A549 (cell line): Measurements from ENCODE around the gene BCLAF1. TPM values are rescaled to one million over a fixed set of nuclear protein-coding genes. Genes with fewer than 3 reads are reported as not detected.

Source experiments
- ATAC-seq, 2 experiments: fragments of 200-7000 bp in 1 of 2; fragments of >200 bp in 1 of 2; cut with Nextera tagmentation in 1 of 2; cut with Tn5 transposase in 1 of 2; 3 replicates each; pipeline versions ENCODE4 v1.8.0 to v1.9.1; 2018 to 2020; ENCODE audit warnings: mild to moderate bottlenecking in 1 of 2, moderate library complexity in 1 of 2
- CTCF ChIA-PET: fragments of 300-600 bp; sonication (Branson Sonifier 250); formaldehyde crosslinking; extraction: SDS; loops from one replicate; lab custom pipeline; 2021; ENCODE audit warnings: antibody characterized with exemption, inconsistent platforms; lab: Yijun Ruan, JAX
- POLR2A ChIA-PET: fragments of 350-600 bp; formaldehyde crosslinking; extraction: SDS; loops from one replicate; lab custom pipeline; 2021; ENCODE audit warnings: antibody characterized with exemption, inconsistent platforms; lab: Yijun Ruan, JAX
- DNase-seq, 2 experiments: peaks; one replicate each; pipeline versions ENCODE4 v3.0.0 to v3.0.0-alpha.2; 2011 to 2016; ENCODE audit warnings: low read depth in 1 of 2, low spot score in 1 of 2
- FAIRE-seq: peaks from 2 replicates; lab custom pipeline; 2011; peaks lifted over from hg19 to GRCh38; lab: Jason Lieb, UNC
- H3K27ac ChIP-seq, 2 experiments: fragments of >200 bp; sonication (Bioruptor Twin); formaldehyde crosslinking; 3 replicates each; pipeline ENCODE4 v1.5.1; 2016 to 2017
- H3K4me1 ChIP-seq: fragments of >200 bp; sonication (Bioruptor Twin); formaldehyde crosslinking; 3 replicates; pipeline ENCODE4 v1.6.1; 2016
- H3K4me2 ChIP-seq: fragments of >200 bp; sonication (Bioruptor Twin); formaldehyde crosslinking; 3 replicates; pipeline ENCODE4 v1.6.1; 2016
- H3K4me3 ChIP-seq: fragments of >200 bp; sonication (Bioruptor Twin); formaldehyde crosslinking; 3 replicates; pipeline ENCODE4 v1.5.1; 2016
- H3K9me3 ChIP-seq: fragments of >200 bp; sonication (Bioruptor Twin); formaldehyde crosslinking; 3 replicates; pipeline ENCODE4 v1.6.1; 2016
- ATOH8 ChIP-seq: fragments of 250-450 bp; sonication (Bioruptor Pico); IDR thresholded peaks from 2 replicates; pipeline ENCODE4 v1.5.0; 2020; ENCODE audit warnings: low read depth, mild to moderate bottlenecking, moderate library complexity
- BHLHE40 ChIP-seq: IDR thresholded peaks from 2 replicates; pipeline ENCODE4 v1.6.1; 2012; ENCODE audit warnings: low read depth, low read length, inconsistent platforms
- CBX8 ChIP-seq: fragments of 200-600 bp; sonication (generic); IDR thresholded peaks from 2 replicates; pipeline ENCODE4 v1.6.1; 2016
- CEBPB ChIP-seq, 2 experiments: fragments of >200 bp in 1 of 2; sonication (Bioruptor Twin) in 1 of 2; formaldehyde crosslinking in 1 of 2; IDR thresholded peaks; 2 replicates each; pipeline ENCODE4 v1.6.1; 2012 to 2016
- CHD2 ChIP-seq: fragments of 150-350 bp; IDR thresholded peaks from 2 replicates; pipeline ENCODE4 v1.6.1; 2014; ENCODE audit warnings: low read length; ENCODE audit not compliant: partially characterized antibody
- CHD4 ChIP-seq: fragments of 200-600 bp; sonication (generic); IDR thresholded peaks from 2 replicates; pipeline ENCODE4 v1.6.1; 2016; ENCODE audit warnings: antibody characterized with exemption, mild to moderate bottlenecking, borderline replicate concordance
- CTCF ChIP-seq: fragments of >200 bp; sonication (Bioruptor Twin); formaldehyde crosslinking; IDR thresholded peaks from 3 replicates; pipeline ENCODE4 v1.5.1; 2016
- EHMT2 ChIP-seq: fragments of 200-600 bp; sonication (generic); IDR thresholded peaks from 2 replicates; pipeline ENCODE4 v1.6.1; 2016; ENCODE audit warnings: antibody characterized with exemption, low read depth, mild to moderate bottlenecking, moderate library complexity
- ELK1 ChIP-seq: fragments of 150-350 bp; IDR thresholded peaks from 2 replicates; pipeline ENCODE4 v1.6.1; 2014; ENCODE audit warnings: low read depth, mild to moderate bottlenecking, low read length
- ESRRA ChIP-seq: fragments of 150-350 bp; IDR thresholded peaks from 2 replicates; pipeline ENCODE4 v1.6.1; 2014; ENCODE audit warnings: mild to moderate bottlenecking, low read length, borderline replicate concordance
- FOSB ChIP-seq: fragments of 250-450 bp; sonication (Bioruptor Pico); IDR thresholded peaks from 2 replicates; pipeline ENCODE4 v1.5.0; 2020; ENCODE audit warnings: mild to moderate bottlenecking, moderate library complexity
- HEYL ChIP-seq: fragments of 250-450 bp; sonication (Bioruptor Pico); IDR thresholded peaks from 2 replicates; pipeline ENCODE4 v1.8.0; 2021; ENCODE audit warnings: mild to moderate bottlenecking, moderate library complexity
- JUN ChIP-seq, 2 experiments: fragments of >200 bp; sonication (Bioruptor Twin); formaldehyde crosslinking; IDR thresholded peaks; 2 replicates in 1 of 2; 3 replicates in 1 of 2; pipeline ENCODE4 v1.6.1; 2016 to 2017
- JUNB ChIP-seq: fragments of >200 bp; sonication (Bioruptor Twin); formaldehyde crosslinking; IDR thresholded peaks from 2 replicates; pipeline ENCODE4 v1.6.1; 2016
- KDM1A ChIP-seq: fragments of 200-600 bp; sonication (generic); IDR thresholded peaks from 2 replicates; pipeline ENCODE4 v1.6.1; 2016; ENCODE audit warnings: low read depth, mild to moderate bottlenecking
- MYC ChIP-seq: IDR thresholded peaks from 2 replicates; pipeline ENCODE4 v1.6.1; 2012; ENCODE audit warnings: mild to moderate bottlenecking, inconsistent platforms, low read length, improper control_type of control experiment, borderline replicate concordance
- NPAS2 ChIP-seq: fragments of 250-450 bp; sonication (Bioruptor Pico); IDR thresholded peaks from 2 replicates; pipeline ENCODE4 v1.8.0; 2022; ENCODE audit warnings: mild to moderate bottlenecking, moderate library complexity, borderline replicate concordance
- PBX3 ChIP-seq: IDR thresholded peaks from 2 replicates; pipeline ENCODE4 v1.6.1; 2012
- POLR2A ChIP-seq: IDR thresholded peaks from 2 replicates; pipeline ENCODE4 v1.6.1; 2012; ENCODE audit warnings: mild to moderate bottlenecking, low read length
- POLR2AphosphoS2 ChIP-seq: conservative IDR thresholded peaks from 2 replicates; pipeline ENCODE4 v1.6.1; 2012; ENCODE audit warnings: low read length, improper control_type of control experiment, inconsistent platforms
- RARB ChIP-seq: fragments of 250-450 bp; sonication (Bioruptor Pico); IDR thresholded peaks from 2 replicates; pipeline ENCODE4 v1.8.0; 2021; ENCODE audit warnings: mild to moderate bottlenecking, moderate library complexity
- RNF2 ChIP-seq: fragments of 200-600 bp; sonication (generic); IDR thresholded peaks from 2 replicates; pipeline ENCODE4 v1.6.1; 2016; ENCODE audit warnings: low read depth, mild to moderate bottlenecking, antibody characterized with exemption, moderate library complexity, borderline replicate concordance
- SREBF2 ChIP-seq: fragments of 450-650 bp; IDR thresholded peaks from 2 replicates; pipeline ENCODE4 v1.6.1; 2014; ENCODE audit warnings: mild to moderate bottlenecking, moderate library complexity
- TP53 ChIP-seq: fragments of 250-450 bp; sonication (Bioruptor Pico); IDR thresholded peaks from 2 replicates; pipeline ENCODE4 v1.5.0; 2021; ENCODE audit warnings: mild to moderate bottlenecking, moderate library complexity
- USF2 ChIP-seq: fragments of 450-650 bp; IDR thresholded peaks from 2 replicates; pipeline ENCODE4 v1.6.1; 2014; ENCODE audit warnings: antibody characterized with exemption
- ZNF302 ChIP-seq: fragments of 250-450 bp; sonication (Bioruptor Pico); IDR thresholded peaks from 2 replicates; pipeline ENCODE4 v1.9.0; 2021; ENCODE audit warnings: inconsistent platforms, mild to moderate bottlenecking, moderate library complexity
- ZSCAN20 ChIP-seq: fragments of 250-450 bp; sonication (Bioruptor Pico); IDR thresholded peaks from 2 replicates; pipeline ENCODE4 v1.8.0; 2022; ENCODE audit warnings: mild to moderate bottlenecking, moderate library complexity
- WGBS: methylation state at CpG from one replicate; pipeline ENCODE4 v1.1.6; 2017; ENCODE audit errors: missing lambda C conversion rate; 5-methylcytosine and 5-hydroxymethylcytosine counted together
- polyA plus RNA-seq, 4 experiments: library from polyadenylated mRNA; depleted of rRNA in 3 of 4; stranded (reverse); fragments of >200 nt; fragmentation: RNase III in 1 of 4; extraction: RNeasy Plus Mini Kit Qiagen cat#74134 plus additional on column Dnase treatment in 1 of 4; gene quantifications; 2 replicates in 3 of 4; 3 replicates in 1 of 4; pipeline ENCODE4 v1.2.3, GENCODE V29; 2011 to 2017

Gene BCLAF1
- polyA plus RNA-seq, 2 of the 4 experiments (the other 2 are of a cell fraction), result 96.0 to 122 TPM

GRCh38 chr6:136262940-136263339, 26.7 kb downstream of the BCLAF1 start:
- 100% methylated on average over 1 of the region's 1 CpG for WGBS
- CTCF ChIA-PET, result interaction anchor here (1.2 to 1.3 kb wide), 2 partner anchors 10 to 757 kb away, joined by 3 to 6 read pairs; no protein-coding TSS in a partner anchor
- POLR2A ChIA-PET, result no interaction called here

GRCh38 chr6:136254851-136255466, 34.7 kb downstream of the BCLAF1 start:
- no peak for ATAC-seq
- POLR2A ChIA-PET, result interaction anchor here (0.7 to 1.0 kb wide), 2 partner anchors 19 to 35 kb away, joined by 3 to 4 read pairs; partner anchors contain the start of gene BCLAF1
- TF ChIP-seq CTCF (no peak), ELK1 (no peak), RARB (no peak), CEBPB (IDR thresholded peaks at IDR 0.05) (no peak), EHMT2 (no peak), RNF2 (no peak), POLR2AphosphoS2 (no peak), PBX3 (no peak), BHLHE40 (no peak), CBX8 (no peak), MYC (no peak)

More at GRCh38 chr6:136262940-136263339, 26.7 kb downstream of the BCLAF1 start:
- H3K27ac ChIP-seq, result no peak overlapping the region
- no peak overlapping the region for H3K4me3 ChIP-seq
- 0 out of 3 replicates have a peak, but pooled peaks cover 4% of the 10 kb centered on the region for H3K4me1 ChIP-seq
- no peak for DNase-seq
- TF ChIP-seq ESRRA (no peak), ATOH8 (no peak), NPAS2 (CRISPR knock-in tag) (no peak), JUNB (no peak), HEYL (CRISPR knock-in tag) (no peak), SREBF2 (no peak), TP53 (CRISPR knock-in tag) (no peak), CHD4 (no peak), RNF2 (no peak), POLR2A (no peak), USF2 (no peak), ELK1 (no peak), ZSCAN20 (no peak), CHD2 (no peak), FOSB (CRISPR knock-in tag) (no peak), CTCF (no peak), KDM1A (no peak), ZNF302 (no peak), JUN (IDR thresholded peaks at IDR 0.05) (no peak), CEBPB (IDR thresholded peaks at IDR 0.05) (no peak)
- no peak overlapping the region for H3K4me2 ChIP-seq
- no peak for ATAC-seq
- FAIRE-seq, result no peak
- H3K9me3 ChIP-seq, result no peaks in the 10 kb centered on the region

More at GRCh38 chr6:136254851-136255466, 34.7 kb downstream of the BCLAF1 start:
- CTCF ChIA-PET, result interaction anchor here (0.6 to 1.3 kb wide), 3 partner anchors 8 to 749 kb away, joined by 3 to 4 read pairs (median 3); no protein-coding TSS in a partner anchor
- H3K4me2 ChIP-seq, result no peak overlapping the region
- no peak overlapping the region for H3K4me3 ChIP-seq
- H3K27ac ChIP-seq, result no peak overlapping the region
- FAIRE-seq (no peak), DNase-seq (no peak)
- H3K9me3 ChIP-seq, result no peaks in the 10 kb centered on the region
- peaks cover 11% of the 10 kb centered on the region; the same call in 2 of the 3 replicates for H3K4me1 ChIP-seq
